Activated T-cell treated with anti-CD3 and anti-CD28 coated beads, Interleukin-2, amount 50 U/mL, for 24 hours (primary cell): ENCODE measurements around the gene OSBP2.

ENCODE experiments used
- DNase-seq: peaks from one replicate; pipeline ENCODE4 v3.0.0-alpha.2; 2020
- H3K27ac Mint-ChIP-seq: 2 replicates; pipeline ENCODE4 v1.8.0; 2020; ENCODE audit warnings: mild to moderate bottlenecking, mixed read lengths
- H3K27me3 Mint-ChIP-seq: 2 replicates; pipeline ENCODE4 v1.8.0; 2020; ENCODE audit warnings: mixed read lengths
- H3K36me3 Mint-ChIP-seq: 2 replicates; pipeline ENCODE4 v1.8.0; 2020; ENCODE audit warnings: low read depth, mixed read lengths
- H3K4me1 Mint-ChIP-seq: 2 replicates; pipeline ENCODE4 v1.8.0; 2020; ENCODE audit warnings: low read depth, mixed read lengths
- H3K4me3 Mint-ChIP-seq: 2 replicates; pipeline ENCODE4 v1.8.0; 2020; ENCODE audit warnings: mild to moderate bottlenecking, moderate library complexity, mixed read lengths
- H3K9me3 Mint-ChIP-seq: 2 replicates; pipeline ENCODE4 v1.8.0; 2020; ENCODE audit warnings: mixed read lengths

Gene OSBP2

GRCh38 chr22:30830907-30831306 is 136.2 kb downstream of the OSBP2 start:
- DNase-seq, result no peak
- H3K4me1 Mint-ChIP-seq, result peaks cover 12% of the 10 kb centered on the region
- H3K27me3 Mint-ChIP-seq, result peaks cover 2% of the 10 kb centered on the region
- no peak overlapping the region for H3K4me3 Mint-ChIP-seq
- H3K9me3 Mint-ChIP-seq, result no peaks in the 10 kb centered on the region
- no peaks in the 10 kb centered on the region for H3K36me3 Mint-ChIP-seq
- H3K27ac Mint-ChIP-seq, result no peak overlapping the region

GRCh38 chr22:30832407-30832987 is 137.8 kb downstream of the OSBP2 start:
- no peak overlapping the region for H3K27ac Mint-ChIP-seq
- DNase-seq, result no peak
- H3K27me3 Mint-ChIP-seq, result peaks cover 10% of the 10 kb centered on the region
- H3K36me3 Mint-ChIP-seq, result no peaks in the 10 kb centered on the region
- H3K9me3 Mint-ChIP-seq, result peaks cover under 1% of the 10 kb centered on the region
- no peak overlapping the region for H3K4me3 Mint-ChIP-seq
- peaks cover 1% of the 10 kb centered on the region for H3K4me1 Mint-ChIP-seq

- no peak overlapping the region for H3K27ac Mint-ChIP-seq
- no peak for DNase-seq
- no peak overlapping the region for H3K4me3 Mint-ChIP-seq
- H3K9me3 Mint-ChIP-seq, result peaks cover 6% of the 10 kb centered on the region
- H3K27me3 Mint-ChIP-seq, result peaks cover 16% of the 10 kb centered on the region
- no peaks in the 10 kb centered on the region for H3K36me3 Mint-ChIP-seq
- H3K4me1 Mint-ChIP-seq, result no peaks in the 10 kb centered on the region
Measured at GRCh38 chr22:30833322-30833721, 138.6 kb downstream of the OSBP2 start.

DNA sequence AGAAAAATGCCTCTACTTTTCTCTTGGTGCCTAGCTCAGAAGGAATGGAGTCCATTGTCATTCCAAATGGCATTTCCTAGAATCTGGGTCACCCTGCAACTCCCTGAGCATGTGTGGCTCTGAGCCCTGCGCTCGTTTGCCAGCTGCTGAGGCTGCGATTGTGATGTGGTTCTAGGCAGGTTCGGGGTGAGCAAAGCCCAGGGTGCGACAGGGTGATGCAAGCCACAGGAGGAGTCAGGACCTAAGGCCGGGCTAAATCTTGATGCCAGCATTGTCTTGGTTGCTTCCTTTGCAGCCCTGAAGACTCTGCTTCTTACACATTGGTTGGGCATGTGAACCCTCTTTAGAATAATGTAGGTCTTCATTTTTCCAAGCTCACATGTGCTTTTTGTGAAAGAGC is 142.9 kb downstream of the OSBP2 start:
- no peaks in the 10 kb centered on the region for H3K4me1 Mint-ChIP-seq
- H3K9me3 Mint-ChIP-seq, result peaks cover 6% of the 10 kb centered on the region
- H3K27ac Mint-ChIP-seq, result no peak overlapping the region
- no peak for DNase-seq
- no peak overlapping the region for H3K4me3 Mint-ChIP-seq
- no peaks in the 10 kb centered on the region for H3K36me3 Mint-ChIP-seq
- H3K27me3 Mint-ChIP-seq, result peaks cover 16% of the 10 kb centered on the region

DNA sequence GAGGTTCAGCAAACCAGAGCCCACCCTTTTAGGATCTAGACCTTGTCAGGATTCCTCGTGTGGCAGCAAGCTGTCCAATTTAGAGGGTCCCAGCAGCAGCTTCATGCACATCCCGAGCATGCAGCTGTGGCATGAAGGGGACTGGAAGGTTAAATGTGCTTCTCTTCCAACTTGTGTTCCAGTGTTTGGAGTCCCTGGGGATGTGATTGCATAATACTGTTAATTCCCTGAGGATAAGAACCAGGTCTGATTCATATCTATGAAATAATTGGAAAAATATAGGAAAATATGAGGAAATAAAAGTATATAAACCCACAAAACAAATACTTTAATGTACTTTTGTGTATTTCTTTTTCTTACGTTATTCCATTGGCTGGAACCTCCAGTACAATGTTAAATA is 143.4 kb downstream of the OSBP2 start:
- Mint-ChIP-seq H3K27me3 (peaks cover 16% of the 10 kb centered on the region), H3K27ac (no peak overlapping the region), H3K9me3 (peaks cover 6% of the 10 kb centered on the region), H3K4me1 (no peaks in the 10 kb centered on the region), H3K36me3 (no peaks in the 10 kb centered on the region), H3K4me3 (no peak overlapping the region)
- no peak for DNase-seq

DNA sequence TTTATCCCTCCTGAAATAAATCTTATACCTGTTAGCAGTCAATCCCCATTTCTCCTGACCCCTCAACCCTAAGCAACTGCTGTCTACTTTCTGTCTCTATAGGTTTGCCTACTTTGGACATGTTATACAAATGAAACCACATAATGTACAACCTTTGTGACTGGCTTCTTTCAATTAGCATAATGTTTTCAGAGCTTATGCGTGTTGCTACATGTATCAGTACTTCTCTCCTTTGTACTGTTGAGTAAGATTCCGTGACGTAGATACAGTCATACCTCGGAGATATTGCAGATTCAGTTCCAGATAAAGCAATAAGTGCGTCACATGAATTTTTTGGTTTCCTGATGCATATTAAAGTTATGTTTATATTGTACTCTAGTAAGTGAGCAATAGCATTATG is 146.6 kb downstream of the OSBP2 start:
- peaks cover 6% of the 10 kb centered on the region for H3K9me3 Mint-ChIP-seq
- H3K4me3 Mint-ChIP-seq, result no peak overlapping the region
- H3K27me3 Mint-ChIP-seq, result peaks cover 10% of the 10 kb centered on the region

GRCh38 chr22:30843245-30843644 is 148.6 kb downstream of the OSBP2 start:
- no peaks in the 10 kb centered on the region for H3K4me1 Mint-ChIP-seq
- no peak for DNase-seq
- H3K27me3 Mint-ChIP-seq, result no peaks in the 10 kb centered on the region
- H3K9me3 Mint-ChIP-seq, result peaks cover 2% of the 10 kb centered on the region
- no peak overlapping the region for H3K27ac Mint-ChIP-seq
- no peaks in the 10 kb centered on the region for H3K36me3 Mint-ChIP-seq
- H3K4me3 Mint-ChIP-seq, result no peak overlapping the region

More for the DNA sequence above, 146.6 kb downstream of the OSBP2 start:
- Mint-ChIP-seq H3K4me1 (no peaks in the 10 kb centered on the region), H3K36me3 (no peaks in the 10 kb centered on the region), H3K27ac (no peak overlapping the region)
- no peak for DNase-seq

GRCh38 chr22:30847583-30847982 is 152.9 kb downstream of the OSBP2 start:
- DNase-seq, result no peak
- Mint-ChIP-seq H3K27me3 (no peaks in the 10 kb centered on the region), H3K27ac (no peak overlapping the region), H3K36me3 (no peaks in the 10 kb centered on the region), H3K4me1 (no peaks in the 10 kb centered on the region), H3K9me3 (peaks cover 5% of the 10 kb centered on the region), H3K4me3 (no peak overlapping the region)

DNA sequence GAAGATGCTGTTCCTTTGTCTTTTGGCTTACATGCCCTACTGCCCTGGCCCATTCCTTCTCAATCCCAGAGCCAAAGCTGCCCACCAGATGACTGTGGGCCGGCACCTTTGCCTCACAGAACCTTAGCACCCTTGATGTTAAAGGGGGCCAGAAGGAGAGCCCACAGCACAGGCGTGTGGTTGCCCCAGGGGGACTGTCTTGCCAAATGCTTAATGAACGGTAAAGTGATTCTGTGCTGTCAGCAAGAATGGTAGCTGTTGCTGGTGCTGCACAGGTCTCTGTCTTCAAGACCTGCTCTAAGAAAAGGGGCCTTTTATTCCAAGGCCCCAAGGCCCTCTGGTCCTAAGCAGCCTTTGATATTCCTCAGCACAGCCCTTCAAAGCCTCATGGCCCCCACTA is 160.6 kb downstream of the OSBP2 start:
- Mint-ChIP-seq H3K9me3 (peaks cover 9% of the 10 kb centered on the region), H3K4me3 (no peak overlapping the region), H3K36me3 (no peaks in the 10 kb centered on the region), H3K27me3 (no peaks in the 10 kb centered on the region), H3K4me1 (no peaks in the 10 kb centered on the region), H3K27ac (no peak overlapping the region)
- DNase-seq, result no peak

DNA sequence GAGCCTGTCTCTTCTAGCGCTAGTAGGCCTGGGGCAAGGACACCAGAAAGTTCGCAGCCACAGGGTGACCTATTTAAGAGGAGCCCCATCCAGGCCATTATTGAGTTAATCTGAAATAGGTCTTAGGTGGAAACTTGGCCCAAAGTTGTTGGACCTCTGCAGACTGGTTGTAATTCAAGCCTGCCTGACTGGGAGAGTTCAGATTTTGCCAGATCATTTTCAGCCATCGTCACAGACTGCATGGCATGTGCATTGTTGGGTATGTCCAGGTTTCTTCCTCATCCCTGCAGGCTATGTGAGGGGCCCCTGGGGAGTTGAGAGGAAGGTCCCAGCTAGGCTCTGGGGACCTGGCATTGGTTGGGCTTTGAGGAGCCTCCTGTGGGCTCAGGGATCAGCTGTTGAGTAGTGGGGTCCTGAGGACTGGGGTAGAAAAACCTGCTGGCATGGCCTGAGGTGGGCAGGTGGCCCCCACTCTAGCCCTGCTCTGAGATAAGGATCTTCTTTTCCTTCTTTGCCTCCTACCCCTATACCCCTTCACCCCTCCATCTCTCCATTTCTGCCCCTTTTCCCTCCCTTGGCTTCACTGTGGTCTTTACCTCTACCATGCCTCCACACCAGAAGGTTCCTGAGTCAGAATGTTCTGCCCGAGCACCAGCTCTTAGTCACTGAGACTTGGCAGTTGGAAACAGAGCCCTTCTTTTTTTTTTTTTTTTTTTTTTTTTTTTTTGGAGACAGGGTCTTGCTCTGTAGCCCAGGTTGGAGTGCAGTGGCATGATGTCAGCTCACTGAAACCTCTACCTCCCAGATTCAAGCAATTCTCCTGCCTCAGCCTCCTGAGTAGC is 161.2 kb downstream of the OSBP2 start:
- H3K4me1 Mint-ChIP-seq, result no peaks in the 10 kb centered on the region
- no peak for DNase-seq
- H3K27me3 Mint-ChIP-seq, result no peaks in the 10 kb centered on the region
- H3K36me3 Mint-ChIP-seq, result no peaks in the 10 kb centered on the region
- H3K9me3 Mint-ChIP-seq, result peaks cover 9% of the 10 kb centered on the region
- H3K4me3 Mint-ChIP-seq, result no peak overlapping the region
- no peak overlapping the region for H3K27ac Mint-ChIP-seq

GRCh38 chr22:30856741-30857502 is 162.2 kb downstream of the OSBP2 start:
- peaks cover 9% of the 10 kb centered on the region for H3K9me3 Mint-ChIP-seq
- no peaks in the 10 kb centered on the region for H3K36me3 Mint-ChIP-seq
- H3K27me3 Mint-ChIP-seq, result no peaks in the 10 kb centered on the region
- H3K27ac Mint-ChIP-seq, result no peak overlapping the region
- no peak overlapping the region for H3K4me3 Mint-ChIP-seq
- H3K4me1 Mint-ChIP-seq, result no peaks in the 10 kb centered on the region
- no peak for DNase-seq

GRCh38 chr22:30857791-30858190 is 163.1 kb downstream of the OSBP2 start:
- H3K36me3 Mint-ChIP-seq, result no peaks in the 10 kb centered on the region
- H3K4me3 Mint-ChIP-seq, result no peak overlapping the region
- H3K27ac Mint-ChIP-seq, result no peak overlapping the region
- DNase-seq, result no peak
- no peaks in the 10 kb centered on the region for H3K4me1 Mint-ChIP-seq
- H3K9me3 Mint-ChIP-seq, result peaks cover 7% of the 10 kb centered on the region
- no peaks in the 10 kb centered on the region for H3K27me3 Mint-ChIP-seq

DNA sequence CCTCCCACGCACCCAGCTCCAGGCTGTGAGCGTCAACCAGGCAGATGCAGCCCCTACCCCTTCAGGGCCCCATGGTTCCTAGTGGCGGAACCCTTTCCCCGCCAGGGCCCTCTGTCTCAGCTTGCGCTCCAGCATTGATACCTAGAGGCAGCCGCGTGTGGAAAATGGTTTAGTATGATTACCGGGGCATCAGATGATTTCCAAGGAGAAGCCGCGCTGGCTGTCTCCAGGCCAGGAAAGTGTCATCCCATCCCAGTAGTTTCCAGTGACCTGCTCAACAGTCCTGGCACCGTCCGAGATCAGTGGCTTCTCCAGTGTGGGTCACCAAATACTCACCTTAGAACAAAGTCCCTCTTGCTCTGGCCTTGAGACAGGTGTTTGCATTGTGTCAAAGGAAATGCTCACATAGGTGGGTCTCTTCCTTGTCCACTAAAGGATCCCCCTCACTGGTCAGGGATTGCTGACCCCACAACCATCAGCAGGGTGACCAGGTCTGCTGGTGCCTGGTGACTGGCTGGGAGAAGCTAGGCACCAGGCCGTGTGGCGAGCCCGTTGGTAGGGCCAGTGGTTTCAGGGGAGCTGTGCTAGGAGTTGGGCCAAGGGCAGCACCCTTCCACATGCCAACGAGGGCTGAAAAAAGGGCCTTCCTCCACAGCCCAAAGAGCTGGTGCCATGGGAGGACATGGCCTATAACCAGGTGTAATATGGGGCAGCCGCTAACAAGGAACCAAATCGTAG is 164.5 kb downstream of the OSBP2 start:
- DNase-seq, result no peak
- Mint-ChIP-seq H3K4me3 (no peak overlapping the region), H3K27ac (no peak overlapping the region), H3K4me1 (no peaks in the 10 kb centered on the region), H3K27me3 (no peaks in the 10 kb centered on the region), H3K36me3 (no peaks in the 10 kb centered on the region), H3K9me3 (peaks cover 3% of the 10 kb centered on the region)

DNA sequence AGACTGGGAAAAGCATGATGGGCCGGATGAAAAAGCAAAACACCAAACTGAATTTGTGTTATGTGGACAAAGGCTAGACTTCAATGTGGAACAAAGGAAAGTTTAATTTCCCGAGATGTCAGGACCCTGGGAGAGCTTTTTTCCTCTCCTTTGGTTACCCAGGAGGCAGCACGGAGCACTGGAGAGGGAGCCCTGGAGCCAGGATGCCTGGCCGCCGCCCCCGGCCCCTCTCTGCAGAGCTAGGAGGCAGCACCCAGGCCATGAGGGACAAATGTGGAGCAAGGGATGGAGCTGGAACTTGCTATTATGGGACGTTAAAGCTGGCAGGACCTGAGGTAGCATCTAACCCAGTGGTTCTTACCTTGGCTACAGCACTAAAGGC is 165.0 kb downstream of the OSBP2 start:
- H3K36me3 Mint-ChIP-seq, result no peaks in the 10 kb centered on the region
- no peaks in the 10 kb centered on the region for H3K4me1 Mint-ChIP-seq
- no peak for DNase-seq
- H3K4me3 Mint-ChIP-seq, result no peak overlapping the region
- H3K9me3 Mint-ChIP-seq, result peaks cover under 1% of the 10 kb centered on the region
- no peaks in the 10 kb centered on the region for H3K27me3 Mint-ChIP-seq
- no peak overlapping the region for H3K27ac Mint-ChIP-seq
